Measurements from ENCODE around the gene RNF144A.

Gene RNF144A

DNA sequence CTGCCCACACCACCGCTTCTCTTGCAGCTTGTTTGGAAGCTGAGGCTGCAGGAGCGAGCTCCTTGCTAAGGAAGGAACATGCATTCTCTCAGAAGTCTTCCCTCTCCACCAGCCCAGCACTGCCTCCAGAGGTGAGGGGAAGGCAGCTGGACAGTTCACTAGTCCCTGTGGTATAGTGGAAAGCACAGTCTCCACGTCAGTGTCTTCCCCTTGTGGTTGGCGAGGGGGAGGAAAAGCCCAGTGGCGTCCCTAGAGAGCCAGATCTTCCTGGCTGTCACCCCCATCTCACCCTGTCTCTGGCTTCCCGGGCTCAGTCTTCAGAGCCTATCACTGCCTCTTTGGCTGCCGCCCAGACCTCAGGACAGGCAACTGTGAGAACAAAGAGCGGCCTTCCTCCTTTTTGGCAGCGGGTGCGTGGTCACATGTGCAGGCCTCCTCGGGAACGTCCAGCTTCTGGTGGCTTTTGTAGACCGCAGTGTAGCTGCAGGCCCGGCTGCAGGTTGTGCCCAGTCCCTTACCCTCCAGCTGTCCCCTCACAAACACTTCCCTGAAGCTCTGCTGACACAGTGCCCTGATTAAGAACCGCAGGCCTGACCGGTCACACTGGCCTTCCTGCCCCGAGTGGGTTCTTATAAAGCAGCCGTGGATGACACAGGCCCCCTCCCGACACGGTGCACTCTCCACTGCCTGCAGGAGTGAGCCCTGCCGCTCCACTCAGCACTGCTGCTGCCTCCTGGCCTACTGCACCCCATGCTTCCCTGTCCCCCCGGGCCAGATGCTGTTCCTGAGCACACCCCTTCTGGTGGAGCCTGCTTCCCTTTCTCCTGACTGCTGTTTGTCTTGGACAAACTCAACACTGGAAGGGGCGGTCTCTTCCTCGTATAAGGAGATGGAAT is 90.9 kb downstream of the RNF144A start:
- Histone ChIP-seq H3K27me3 (replicated peaks; ENCODE audit: insufficient read depth, low read length) (no peaks in the 10 kb centered on the region), H4K20me1 (ENCODE audit: insufficient read depth, low read length) (no peaks in the 10 kb centered on the region), H3F3A (ENCODE audit: insufficient read depth, low read length) (no peaks in the 10 kb centered on the region), H3K79me2 (ENCODE audit: low read length) (no peaks in the 10 kb centered on the region), H3K27ac (ENCODE audit: low read length) (no peak overlapping the region), H3K4me2 (ENCODE audit: low read depth, low read length) (no peak overlapping the region), H3K4me1 (ENCODE audit: low read length) (no peaks in the 10 kb centered on the region), H3K36me3 (replicated peaks; ENCODE audit: insufficient read depth, low read length) (no peaks in the 10 kb centered on the region), H3K9me3 (replicated peaks; ENCODE audit: insufficient read depth, low read length) (no peaks in the 10 kb centered on the region), H3K9ac (ENCODE audit: low read length) (no peak overlapping the region), H3K9me2 (replicated peaks; ENCODE audit: insufficient read depth, low read length) (no peaks in the 10 kb centered on the region), H2AFZ (ENCODE audit: low read length) (no peak overlapping the region), H3K4me3 (ENCODE audit: low read length) (no peak overlapping the region)
- no peak for TF ChIP-seq EZH2phosphoT487 (IDR thresholded peaks at IDR 0.05; ENCODE audit: low read length)
- TF ChIP-seq EZH2 (optimal IDR thresholded peaks at IDR 0.05; ENCODE audit: low read depth, low read length) = no peak
- TF ChIP-seq, protein P1, sequence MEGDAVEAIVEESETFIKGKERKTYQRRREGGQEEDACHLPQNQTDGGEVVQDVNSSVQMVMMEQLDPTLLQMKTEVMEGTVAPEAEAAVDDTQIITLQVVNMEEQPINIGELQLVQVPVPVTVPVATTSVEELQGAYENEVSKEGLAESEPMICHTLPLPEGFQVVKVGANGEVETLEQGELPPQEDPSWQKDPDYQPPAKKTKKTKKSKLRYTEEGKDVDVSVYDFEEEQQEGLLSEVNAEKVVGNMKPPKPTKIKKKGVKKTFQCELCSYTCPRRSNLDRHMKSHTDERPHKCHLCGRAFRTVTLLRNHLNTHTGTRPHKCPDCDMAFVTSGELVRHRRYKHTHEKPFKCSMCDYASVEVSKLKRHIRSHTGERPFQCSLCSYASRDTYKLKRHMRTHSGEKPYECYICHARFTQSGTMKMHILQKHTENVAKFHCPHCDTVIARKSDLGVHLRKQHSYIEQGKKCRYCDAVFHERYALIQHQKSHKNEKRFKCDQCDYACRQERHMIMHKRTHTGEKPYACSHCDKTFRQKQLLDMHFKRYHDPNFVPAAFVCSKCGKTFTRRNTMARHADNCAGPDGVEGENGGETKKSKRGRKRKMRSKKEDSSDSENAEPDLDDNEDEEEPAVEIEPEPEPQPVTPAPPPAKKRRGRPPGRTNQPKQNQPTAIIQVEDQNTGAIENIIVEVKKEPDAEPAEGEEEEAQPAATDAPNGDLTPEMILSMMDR (IDR thresholded peaks at IDR 0.05; ENCODE audit: low read length) = no peak
- no peak for DNase-seq

DNA sequence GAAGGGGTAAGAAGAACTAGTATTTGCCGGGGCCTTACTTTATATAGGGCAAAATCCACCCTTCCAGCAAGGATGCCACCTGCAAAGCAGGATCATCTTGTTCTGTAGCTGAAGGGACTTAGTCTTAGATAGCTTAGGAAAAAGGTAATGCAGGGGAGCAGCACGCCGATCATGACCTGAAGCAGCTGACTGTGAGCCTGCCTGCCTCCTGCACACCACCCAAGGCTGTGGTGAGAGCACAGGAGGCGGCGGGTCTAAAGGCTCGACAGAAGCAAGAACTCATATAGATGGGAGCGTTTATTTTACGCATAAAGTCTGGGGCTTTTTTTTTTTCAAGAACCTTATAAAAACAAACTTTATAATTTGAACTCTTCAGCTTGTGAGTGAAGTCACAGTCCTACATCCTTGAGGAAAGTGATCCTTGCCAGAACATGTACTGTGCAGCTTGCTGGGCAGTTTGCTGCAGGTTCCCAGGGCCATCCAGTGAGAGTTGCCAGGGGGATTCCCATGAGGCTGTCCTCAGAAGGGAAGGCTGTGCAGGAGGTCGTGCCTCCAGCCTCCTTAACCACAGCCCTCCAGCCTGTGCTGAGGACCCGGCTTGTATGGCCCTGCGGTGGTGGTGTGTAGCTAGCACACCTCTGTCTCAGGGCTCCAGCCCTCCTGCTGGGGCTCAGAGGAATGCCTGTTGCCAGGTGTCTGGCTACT is 92.1 kb downstream of the RNF144A start:
- no peak overlapping the region for H2AFZ ChIP-seq (ENCODE audit: low read length)
- H3K4me1 ChIP-seq (ENCODE audit: low read length) = no peaks in the 10 kb centered on the region
- no peaks in the 10 kb centered on the region for H3K9me3 ChIP-seq (replicated peaks; ENCODE audit: insufficient read depth, low read length)
- TF ChIP-seq EZH2 (optimal IDR thresholded peaks at IDR 0.05; ENCODE audit: low read depth, low read length) = no peak
- TF ChIP-seq, protein P1 (IDR thresholded peaks at IDR 0.05; ENCODE audit: low read length) = no peak
- no peak for TF ChIP-seq EZH2phosphoT487 (IDR thresholded peaks at IDR 0.05; ENCODE audit: low read length)
- no peaks in the 10 kb centered on the region for H4K20me1 ChIP-seq (ENCODE audit: insufficient read depth, low read length)
- DNase-seq = no peak
- H3K9ac ChIP-seq (ENCODE audit: low read length) = no peak overlapping the region
- no peak overlapping the region for H3K4me3 ChIP-seq (ENCODE audit: low read length)
- H3K27ac ChIP-seq (ENCODE audit: low read length) = no peak overlapping the region
- H3K4me2 ChIP-seq (ENCODE audit: low read depth, low read length) = no peak overlapping the region
- H3K79me2 ChIP-seq (ENCODE audit: low read length) = no peaks in the 10 kb centered on the region
- no peaks in the 10 kb centered on the region for H3K36me3 ChIP-seq (replicated peaks; ENCODE audit: insufficient read depth, low read length)
- H3F3A ChIP-seq (ENCODE audit: insufficient read depth, low read length) = no peaks in the 10 kb centered on the region
- H3K9me2 ChIP-seq (replicated peaks; ENCODE audit: insufficient read depth, low read length) = no peaks in the 10 kb centered on the region
- no peaks in the 10 kb centered on the region for H3K27me3 ChIP-seq (replicated peaks; ENCODE audit: insufficient read depth, low read length)

DNA sequence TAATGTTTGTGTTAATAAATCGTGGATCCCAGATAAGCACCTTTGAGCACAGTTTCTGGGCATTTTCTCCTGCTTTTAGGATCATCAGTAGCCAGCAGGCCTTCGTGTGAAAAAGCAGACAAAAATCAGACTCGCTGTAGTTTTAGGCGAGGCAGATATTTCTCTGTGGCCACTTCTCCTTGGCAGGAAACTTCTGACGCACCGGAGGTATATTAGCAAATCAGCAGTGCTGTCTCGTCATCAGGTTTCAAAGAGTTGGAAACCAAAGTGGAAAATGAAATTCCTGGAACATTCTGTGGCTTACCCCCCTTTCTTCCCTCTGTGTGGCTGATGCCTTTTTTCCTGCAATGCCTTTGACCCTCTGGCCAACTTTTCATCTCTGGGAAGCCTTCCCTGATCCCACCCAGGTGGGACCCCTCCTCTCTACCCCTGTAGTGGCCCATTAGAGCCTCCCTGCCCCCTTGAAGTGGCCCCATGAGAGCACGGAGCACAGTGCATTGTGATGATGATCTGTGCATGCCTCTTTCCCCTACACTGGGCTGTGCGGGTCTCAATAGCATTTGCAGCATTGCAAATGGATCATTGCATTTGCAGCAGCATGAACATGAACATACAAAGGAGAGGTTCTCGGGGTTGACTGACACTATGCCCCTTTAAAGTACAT is 93.3 kb downstream of the RNF144A start:
- Histone ChIP-seq H3K4me2 (ENCODE audit: low read depth, low read length) (no peak overlapping the region), H4K20me1 (ENCODE audit: insufficient read depth, low read length) (no peaks in the 10 kb centered on the region), H3K36me3 (replicated peaks; ENCODE audit: insufficient read depth, low read length) (no peaks in the 10 kb centered on the region), H2AFZ (ENCODE audit: low read length) (no peak overlapping the region), H3K79me2 (ENCODE audit: low read length) (no peaks in the 10 kb centered on the region), H3K9me3 (replicated peaks; ENCODE audit: insufficient read depth, low read length) (no peaks in the 10 kb centered on the region), H3F3A (ENCODE audit: insufficient read depth, low read length) (no peaks in the 10 kb centered on the region), H3K4me1 (ENCODE audit: low read length) (no peaks in the 10 kb centered on the region), H3K27me3 (replicated peaks; ENCODE audit: insufficient read depth, low read length) (no peaks in the 10 kb centered on the region), H3K9me2 (replicated peaks; ENCODE audit: insufficient read depth, low read length) (no peaks in the 10 kb centered on the region), H3K27ac (ENCODE audit: low read length) (no peak overlapping the region), H3K9ac (ENCODE audit: low read length) (no peak overlapping the region), H3K4me3 (ENCODE audit: low read length) (no peak overlapping the region)
- TF ChIP-seq, protein P1 (IDR thresholded peaks at IDR 0.05; ENCODE audit: low read length) = no peak
- TF ChIP-seq EZH2 (optimal IDR thresholded peaks at IDR 0.05; ENCODE audit: low read depth, low read length) (no peak), EZH2phosphoT487 (IDR thresholded peaks at IDR 0.05; ENCODE audit: low read length) (no peak)
- no peak for DNase-seq

Measured in MM.1S (cell line).